PFSK-1 (cell line): ENCODE results near the gene THRB.

Source experiments
- POLR2AphosphoS5 ChIP-seq: IDR thresholded peaks from 2 replicates; pipeline ENCODE4 v1.6.1; 2012; ENCODE audit warnings: low read depth, mild to moderate bottlenecking, control low read depth, low read length, moderate library complexity
- REST ChIP-seq, 2 experiments: IDR thresholded peaks; 2 replicates each; pipeline versions ENCODE4 v1.6.1 to v1.8.0; 2011 to 2012; ENCODE audit warnings: low read depth in 2 of 2, low read length in 2 of 2, control low read depth in 1 of 2, inconsistent platforms in 1 of 2, mild to moderate bottlenecking in 1 of 2, moderate library complexity in 1 of 2; ENCODE audit not compliant: insufficient read depth in 1 of 2
- TAF1 ChIP-seq: IDR thresholded peaks from 2 replicates; pipeline ENCODE4 v1.6.1; 2012; ENCODE audit warnings: low read length, control low read depth, borderline replicate concordance; ENCODE audit not compliant: insufficient read depth

GRCh38 chr3:24454856-24455255, 39.8 kb downstream of the THRB start:
- no peak for TF ChIP-seq POLR2AphosphoS5
- no peak for TF ChIP-seq TAF1
- TF ChIP-seq REST (IDR thresholded peaks at IDR 0.05; ENCODE audit: insufficient read depth in 1 of 2, low read depth in 2 of 2, low read length in 2 of 2), result no peak
